HG03521 (cell line): ENCODE measurements around the gene APEH.

ENCODE experiments used
- ATAC-seq: cut with Tn5 transposase; IDR thresholded peaks from one replicate; pipeline ENCODE4 v1.9.1; 2021; ENCODE audit warnings: mild to moderate bottlenecking, moderate library complexity; ENCODE audit not compliant: unreplicated experiment

APEH gene

DNA sequence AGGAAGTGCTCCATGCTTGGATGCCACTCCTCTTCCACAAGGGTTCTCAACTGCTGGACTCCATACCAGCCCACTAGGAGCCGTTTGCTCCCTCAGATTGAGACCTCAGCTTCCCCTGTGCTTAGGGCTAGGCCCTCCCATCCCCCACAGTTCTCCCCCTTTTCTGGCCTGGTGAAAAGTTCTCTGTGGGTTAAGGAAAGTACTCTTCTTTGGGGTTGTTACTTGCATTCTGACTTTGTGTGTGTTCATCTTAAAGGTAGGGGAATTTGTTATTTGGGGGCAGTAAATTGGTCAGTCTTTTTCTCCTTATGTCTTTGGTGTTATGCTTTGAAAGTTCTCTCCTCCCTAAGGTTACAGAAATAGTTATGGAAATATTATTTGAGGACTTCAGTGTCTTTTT, 24.0 kb upstream of the APEH start:
- no peak for ATAC-seq

DNA sequence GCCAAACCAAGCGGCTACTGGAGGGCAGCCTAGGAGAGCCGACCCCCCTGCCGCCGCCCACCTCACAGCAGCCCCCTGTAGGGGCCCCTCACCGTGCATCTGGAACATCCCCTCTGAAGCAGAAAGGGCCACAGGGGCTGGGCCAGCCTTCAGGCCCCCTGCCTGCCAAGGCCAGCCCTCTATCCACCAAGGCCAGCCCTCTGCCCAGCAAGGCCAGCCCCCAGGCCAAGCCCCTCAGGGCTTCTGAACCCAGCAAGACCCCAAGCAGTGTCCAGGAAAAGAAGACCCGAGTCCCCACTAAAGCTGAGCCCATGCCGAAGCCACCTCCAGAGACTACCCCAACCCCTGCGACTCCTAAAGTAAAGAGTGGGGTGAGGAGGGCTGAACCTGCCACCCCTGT, 23.5 kb upstream of the APEH start:
- ATAC-seq, result no peak

DNA sequence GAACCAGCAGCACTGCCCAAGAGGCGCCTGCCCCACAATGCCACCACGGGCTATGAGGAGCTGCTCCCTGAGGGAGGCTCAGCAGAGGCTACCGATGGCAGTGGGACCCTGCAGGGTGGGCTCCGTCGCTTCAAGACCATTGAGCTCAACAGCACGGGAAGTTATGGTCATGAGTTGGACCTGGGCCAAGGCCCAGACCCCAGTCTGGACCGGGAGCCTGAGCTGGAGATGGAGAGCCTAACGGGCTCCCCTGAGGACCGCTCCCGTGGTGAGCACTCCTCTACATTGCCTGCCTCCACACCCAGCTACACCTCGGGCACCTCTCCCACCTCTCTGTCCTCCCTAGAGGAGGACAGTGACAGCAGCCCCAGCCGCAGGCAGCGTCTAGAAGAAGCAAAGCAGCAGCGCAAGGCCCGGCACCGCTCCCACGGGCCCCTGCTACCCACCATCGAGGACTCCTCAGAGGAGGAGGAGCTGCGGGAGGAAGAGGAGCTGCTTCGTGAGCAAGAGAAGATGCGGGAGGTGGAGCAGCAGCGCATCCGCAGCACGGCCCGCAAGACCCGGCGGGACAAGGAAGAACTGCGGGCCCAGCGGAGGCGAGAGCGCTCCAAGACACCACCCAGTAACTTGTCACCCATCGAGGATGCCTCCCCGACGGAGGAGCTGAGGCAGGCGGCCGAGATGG, 21.8 kb upstream of the APEH start:
- no peak for ATAC-seq

DNA sequence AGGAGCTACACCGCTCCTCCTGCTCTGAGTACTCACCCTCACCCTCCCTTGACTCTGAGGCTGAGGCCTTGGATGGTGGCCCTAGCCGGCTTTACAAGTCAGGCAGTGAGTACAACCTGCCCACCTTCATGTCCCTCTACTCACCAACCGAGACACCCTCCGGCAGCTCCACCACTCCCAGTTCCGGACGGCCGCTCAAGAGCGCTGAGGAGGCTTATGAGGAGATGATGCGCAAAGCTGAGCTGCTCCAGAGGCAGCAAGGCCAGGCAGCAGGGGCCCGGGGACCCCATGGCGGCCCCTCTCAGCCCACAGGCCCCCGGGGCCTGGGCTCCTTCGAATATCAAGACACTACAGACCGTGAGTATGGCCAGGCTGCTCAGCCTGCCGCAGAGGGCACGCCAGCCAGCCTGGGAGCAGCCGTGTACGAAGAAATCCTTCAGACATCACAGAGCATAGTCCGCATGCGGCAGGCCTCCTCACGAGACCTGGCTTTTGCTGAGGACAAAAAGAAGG, 21.2 kb upstream of the APEH start:
- no peak for ATAC-seq

DNA sequence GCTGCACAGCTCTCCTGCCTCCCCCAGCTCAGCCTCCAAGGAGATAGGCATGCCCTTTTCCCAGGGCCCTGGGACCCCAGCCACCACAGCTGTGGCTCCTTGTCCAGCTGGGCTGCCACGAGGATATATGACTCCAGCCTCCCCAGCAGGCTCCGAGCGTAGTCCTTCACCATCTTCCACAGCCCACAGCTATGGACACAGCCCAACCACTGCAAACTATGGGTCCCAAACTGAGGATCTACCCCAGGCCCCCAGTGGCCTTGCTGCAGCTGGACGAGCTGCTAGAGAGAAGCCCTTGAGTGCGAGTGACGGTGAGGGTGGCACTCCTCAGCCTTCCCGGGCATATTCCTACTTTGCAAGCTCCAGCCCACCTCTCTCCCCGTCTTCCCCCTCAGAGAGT, 20.5 kb upstream of the APEH start:
- ATAC-seq, result no peak

DNA sequence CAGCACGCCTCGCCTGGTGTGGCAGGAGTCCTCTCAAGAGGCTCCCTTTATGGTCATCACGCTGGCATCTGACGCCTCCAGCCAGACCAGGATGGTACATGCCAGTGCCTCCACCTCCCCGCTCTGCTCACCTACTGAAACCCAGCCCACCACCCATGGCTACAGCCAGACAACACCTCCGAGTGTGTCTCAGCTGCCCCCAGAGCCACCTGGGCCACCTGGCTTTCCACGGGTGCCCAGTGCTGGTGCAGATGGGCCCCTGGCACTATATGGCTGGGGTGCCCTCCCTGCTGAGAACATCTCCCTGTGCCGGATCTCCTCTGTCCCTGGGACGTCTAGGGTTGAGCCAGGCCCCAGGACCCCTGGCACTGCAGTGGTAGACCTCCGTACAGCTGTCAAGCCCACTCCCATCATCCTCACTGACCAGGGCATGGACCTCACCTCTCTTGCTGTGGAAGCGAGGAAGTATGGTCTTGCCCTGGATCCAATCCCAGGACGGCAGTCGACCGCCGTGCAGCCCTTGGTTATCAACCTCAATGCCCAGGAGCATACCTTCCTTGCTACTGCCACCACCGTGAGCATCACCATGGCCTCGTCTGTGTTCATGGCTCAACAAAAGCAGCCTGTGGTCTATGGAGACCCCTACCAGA, 19.9 kb upstream of the APEH start:
- ATAC-seq, result no peak

DNA sequence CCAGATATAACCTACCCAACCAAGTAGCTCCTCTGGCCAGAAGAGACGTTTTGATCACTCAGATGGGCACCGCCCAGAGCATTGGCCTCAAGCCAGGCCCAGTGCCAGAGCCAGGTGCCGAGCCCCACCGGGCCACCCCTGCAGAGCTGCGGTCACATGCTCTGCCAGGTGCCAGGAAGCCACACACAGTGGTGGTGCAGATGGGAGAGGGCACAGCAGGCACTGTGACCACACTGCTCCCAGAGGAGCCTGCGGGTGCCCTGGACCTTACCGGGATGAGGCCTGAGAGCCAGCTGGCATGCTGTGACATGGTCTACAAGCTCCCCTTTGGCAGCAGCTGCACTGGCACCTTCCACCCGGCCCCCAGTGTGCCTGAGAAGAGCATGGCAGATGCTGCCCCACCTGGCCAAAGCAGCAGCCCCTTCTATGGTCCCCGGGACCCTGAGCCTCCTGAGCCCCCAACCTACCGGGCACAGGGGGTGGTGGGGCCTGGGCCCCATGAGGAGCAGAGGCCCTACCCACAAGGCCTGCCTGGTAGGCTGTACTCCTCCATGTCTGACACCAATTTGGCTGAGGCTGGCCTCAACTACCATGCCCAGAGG, 19.1 kb upstream of the APEH start:
- no peak for ATAC-seq

DNA sequence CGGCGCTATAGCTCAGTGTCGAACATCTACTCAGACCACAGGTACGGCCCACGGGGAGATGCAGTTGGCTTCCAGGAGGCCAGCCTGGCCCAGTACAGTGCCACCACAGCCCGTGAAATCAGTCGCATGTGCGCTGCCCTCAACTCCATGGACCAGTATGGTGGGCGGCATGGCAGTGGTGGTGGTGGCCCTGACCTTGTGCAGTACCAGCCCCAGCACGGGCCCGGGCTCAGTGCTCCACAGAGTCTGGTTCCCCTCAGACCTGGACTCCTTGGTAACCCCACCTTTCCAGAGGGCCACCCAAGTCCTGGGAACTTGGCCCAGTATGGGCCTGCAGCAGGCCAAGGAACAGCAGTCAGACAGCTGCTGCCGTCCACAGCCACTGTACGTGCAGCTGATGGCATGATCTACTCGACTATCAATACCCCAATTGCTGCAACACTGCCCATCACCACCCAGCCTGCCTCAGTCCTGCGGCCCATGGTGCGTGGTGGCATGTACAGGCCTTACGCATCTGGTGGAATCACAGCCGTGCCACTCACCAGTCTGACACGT, 18.3 kb upstream of the APEH start:
- no peak for ATAC-seq

DNA sequence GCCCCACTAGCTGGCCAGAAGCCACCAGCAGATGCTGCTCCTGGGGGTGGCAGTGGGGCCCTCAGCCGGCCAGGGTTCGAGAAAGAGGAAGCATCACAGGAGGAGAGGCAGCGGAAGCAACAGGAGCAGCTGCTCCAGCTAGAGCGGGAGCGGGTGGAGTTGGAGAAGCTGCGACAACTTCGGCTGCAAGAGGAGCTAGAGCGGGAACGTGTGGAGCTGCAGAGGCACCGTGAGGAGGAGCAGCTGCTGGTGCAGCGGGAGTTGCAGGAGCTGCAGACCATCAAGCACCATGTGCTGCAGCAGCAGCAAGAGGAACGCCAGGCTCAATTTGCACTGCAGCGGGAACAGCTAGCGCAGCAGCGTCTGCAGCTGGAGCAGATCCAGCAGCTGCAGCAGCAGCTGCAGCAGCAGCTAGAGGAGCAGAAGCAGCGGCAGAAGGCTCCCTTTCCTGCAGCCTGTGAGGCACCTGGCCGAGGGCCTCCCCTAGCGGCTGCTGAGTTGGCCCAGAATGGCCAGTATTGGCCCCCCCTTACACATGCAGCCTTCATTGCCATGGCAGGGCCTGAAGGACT, 17.5 kb upstream of the APEH start:
- no peak for ATAC-seq

DNA sequence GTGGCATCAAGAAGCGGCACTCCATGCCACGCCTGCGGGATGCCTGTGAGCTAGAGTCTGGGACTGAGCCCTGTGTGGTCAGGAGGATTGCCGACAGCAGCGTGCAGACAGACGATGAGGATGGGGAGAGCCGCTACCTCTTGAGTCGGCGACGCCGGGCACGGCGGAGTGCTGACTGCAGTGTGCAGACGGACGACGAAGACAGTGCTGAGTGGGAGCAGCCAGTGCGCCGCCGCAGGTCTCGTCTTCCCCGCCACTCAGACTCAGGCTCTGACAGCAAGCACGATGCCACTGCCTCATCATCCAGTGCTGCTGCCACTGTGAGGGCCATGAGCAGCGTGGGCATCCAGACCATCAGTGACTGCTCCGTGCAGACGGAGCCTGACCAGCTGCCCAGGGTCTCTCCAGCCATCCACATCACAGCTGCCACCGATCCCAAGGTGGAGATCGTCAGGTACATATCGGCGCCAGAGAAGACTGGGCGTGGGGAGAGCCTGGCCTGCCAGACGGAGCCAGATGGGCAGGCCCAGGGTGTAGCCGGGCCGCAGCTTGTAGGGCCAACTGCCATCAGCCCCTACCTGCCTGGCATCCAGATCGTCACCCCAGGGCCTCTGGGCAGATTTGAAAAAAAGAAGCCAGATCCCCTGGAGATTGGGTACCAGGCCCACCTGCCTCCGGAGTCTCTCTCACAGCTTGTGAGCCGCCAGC, 16.8 kb upstream of the APEH start:
- no peak for ATAC-seq

DNA sequence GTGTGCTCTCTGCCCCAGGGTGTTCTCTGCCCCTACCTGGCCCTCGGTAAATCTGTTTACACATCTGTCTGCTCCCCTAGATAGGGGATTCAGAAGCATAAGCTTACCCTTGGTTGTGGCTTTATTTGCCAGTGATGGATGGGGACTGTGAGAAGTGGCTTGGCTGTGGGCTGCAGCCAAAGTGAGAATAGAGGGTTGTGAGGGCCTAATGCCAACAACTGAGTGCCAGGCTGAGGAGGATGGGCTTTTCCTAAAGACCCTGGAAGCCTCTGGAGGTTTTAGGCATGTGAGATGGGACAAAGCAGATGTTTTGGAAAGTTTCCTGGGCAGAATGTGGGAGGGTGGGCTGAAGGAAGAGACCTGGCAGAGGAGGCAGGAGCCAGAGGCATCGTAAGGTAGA, 15.4 kb upstream of the APEH start:
- ATAC-seq, result no peak

DNA sequence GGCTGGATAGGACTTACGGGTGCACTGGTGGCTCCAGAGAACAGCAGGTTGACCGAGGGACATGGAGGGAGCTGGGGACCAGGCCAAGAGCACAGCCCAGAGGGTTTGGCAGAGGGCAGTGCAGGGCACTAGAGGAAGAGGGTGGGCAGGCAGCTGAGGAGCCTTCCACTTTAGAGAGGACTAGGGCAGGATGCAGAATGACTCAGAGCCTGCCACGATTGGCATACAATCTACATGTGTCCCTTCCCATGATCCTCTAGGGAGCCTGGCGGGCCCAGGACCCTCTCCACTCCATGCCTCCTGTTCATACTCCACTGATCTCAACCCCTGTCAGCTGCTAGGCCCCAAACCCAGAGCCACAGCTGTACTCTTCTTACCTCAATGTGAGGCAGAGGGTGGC, 14.4 kb upstream of the APEH start:
- no peak for ATAC-seq

DNA sequence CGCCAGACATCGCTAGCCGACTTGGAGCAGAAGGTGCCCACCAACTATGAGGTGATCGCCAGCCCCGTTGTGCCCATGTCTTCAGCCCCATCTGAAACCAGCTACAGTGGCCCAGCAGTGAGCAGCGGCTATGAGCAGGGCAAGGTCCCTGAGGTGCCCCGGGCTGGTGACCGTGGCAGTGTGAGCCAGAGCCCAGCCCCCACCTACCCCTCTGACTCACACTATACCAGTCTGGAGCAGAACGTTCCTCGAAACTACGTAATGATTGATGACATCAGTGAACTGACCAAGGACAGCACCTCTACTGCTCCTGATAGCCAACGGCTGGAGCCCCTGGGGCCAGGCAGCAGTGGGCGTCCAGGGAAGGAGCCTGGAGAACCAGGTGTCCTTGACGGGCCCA, 12.9 kb upstream of the APEH start:
- ATAC-seq, result no peak

DNA sequence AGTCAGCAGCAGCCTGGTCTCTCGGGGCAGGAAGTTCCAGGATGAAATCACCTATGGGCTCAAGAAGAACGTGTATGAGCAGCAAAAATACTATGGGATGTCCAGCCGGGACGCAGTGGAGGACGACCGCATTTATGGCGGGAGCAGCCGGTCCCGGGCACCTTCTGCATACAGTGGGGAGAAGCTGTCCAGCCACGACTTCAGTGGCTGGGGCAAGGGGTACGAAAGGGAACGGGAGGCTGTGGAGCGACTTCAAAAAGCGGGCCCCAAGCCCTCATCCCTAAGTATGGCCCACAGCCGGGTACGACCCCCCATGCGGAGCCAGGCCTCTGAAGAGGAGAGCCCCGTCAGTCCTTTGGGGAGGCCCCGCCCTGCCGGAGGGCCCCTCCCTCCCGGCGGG, 12.1 kb upstream of the APEH start:
- ATAC-seq, result no peak

DNA sequence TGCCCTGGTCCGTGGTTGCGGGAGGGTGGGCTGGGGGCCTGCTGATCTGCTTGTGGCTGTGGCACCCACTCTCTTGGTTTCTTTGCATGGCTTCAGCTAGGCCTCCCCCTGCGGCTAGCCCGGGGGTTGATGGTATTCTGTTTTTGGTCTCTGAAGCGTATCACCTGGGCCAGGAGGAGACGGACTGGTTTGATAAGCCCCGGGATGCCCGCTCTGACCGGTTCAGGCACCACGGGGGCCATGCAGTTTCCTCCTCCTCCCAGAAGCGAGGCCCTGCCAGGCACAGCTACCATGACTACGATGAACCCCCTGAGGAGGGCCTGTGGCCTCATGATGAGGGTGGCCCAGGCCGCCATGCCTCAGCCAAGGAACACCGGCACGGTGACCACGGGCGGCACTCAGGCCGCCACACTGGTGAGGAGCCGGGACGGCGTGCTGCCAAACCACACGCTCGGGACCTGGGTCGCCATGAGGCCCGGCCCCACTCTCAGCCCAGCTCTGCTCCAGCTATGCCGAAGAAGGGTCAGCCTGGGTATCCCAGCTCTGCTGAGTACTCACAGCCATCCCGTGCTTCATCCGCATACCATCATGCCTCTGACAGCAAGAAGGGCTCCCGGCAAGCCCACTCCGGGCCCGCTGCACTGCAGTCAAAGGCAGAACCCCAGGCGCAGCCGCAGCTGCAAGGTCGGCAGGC, 11.3 kb upstream of the APEH start:
- no peak for ATAC-seq

DNA sequence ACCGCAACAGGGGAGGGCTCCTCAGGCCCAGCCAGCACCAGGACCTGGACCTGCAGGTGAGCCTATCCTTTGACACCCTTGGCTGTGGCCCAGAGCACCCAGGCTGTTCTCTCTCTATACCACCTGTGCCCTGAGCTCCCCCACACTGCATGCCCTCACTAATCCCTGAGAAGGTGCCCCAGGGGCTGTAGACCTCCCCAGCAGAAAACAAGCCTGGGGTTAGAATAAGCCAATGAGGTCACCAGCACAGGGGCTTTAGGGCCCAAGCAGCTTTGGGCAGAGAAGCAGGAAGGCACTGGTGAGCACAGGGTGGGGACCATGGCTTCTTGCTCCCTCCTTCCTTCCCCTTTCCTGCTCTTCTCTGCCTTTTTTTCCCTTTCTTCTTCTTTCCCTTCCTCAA, 10.3 kb upstream of the APEH start:
- no peak for ATAC-seq

DNA sequence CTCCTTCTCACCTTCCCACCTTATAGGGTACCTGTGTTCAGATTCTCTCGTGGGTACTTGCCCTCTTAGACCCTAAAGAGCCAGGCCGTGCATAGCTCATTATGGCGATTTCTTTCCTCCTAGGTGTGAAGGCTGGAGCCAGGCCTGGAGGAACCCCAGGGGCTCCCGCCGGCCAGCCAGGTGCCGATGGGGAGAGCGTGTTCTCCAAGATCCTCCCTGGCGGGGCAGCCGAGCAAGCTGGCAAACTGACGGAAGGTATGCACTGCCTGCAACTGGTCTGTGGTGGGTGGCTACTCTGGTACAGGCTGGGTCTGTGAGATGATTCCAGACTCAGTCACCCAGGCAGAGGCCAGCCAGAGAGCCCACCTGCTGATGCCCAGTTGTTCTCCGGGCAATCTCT, 9.9 kb upstream of the APEH start:
- no peak for ATAC-seq

DNA sequence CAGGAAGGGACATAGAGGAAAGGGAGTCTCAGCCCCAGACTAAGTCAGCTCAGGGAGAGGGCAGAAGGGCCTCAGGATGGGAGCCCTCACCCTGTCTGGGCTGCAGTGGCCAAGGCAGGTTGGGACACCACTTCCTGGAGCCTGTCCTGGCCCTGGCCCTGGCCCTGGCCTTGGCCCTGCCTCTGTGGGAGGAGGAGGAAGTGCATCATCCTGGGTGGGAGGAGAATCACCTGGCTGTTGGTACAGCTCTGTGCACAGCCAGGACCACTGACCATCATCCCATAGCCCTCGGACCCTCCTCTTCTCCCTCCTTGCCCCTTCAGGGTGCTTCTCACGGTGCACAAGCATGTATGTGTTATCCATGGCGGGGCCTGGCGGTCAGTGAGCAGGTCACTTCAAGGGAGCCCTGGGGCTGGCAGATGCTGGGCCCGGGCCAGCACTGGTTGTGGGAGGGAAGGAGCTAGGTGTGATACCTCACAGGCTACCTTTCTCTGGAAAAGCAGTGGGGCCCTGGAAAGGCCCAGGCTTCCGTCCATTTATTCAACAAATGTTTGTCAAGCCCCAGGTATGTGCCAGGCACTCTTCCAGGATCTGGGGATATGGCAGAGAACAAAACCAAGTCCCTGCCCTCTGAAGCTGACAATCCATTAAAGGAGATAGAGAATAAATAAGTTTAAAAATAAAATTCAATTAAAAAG, 8.2 kb upstream of the APEH start:
- no peak for ATAC-seq

DNA sequence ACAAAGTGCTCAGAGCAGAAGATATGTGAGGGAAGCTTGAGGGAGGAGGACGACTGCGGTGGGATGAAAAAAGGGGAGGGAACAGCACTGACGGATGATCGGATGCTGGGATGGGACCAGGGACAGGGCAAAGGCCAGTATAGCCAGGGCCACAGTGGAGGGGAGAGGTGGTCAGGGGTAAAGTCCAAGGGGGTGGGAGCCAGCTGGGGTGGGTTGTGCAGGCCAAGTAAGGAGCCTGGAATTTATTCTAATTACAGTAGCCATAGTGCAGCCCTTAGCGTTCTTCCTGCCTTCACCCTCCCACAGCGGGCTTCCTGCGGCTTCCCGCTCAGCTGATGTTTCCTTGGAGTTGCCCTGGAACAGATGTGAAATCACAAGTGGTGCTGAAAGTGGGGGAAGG, 7.6 kb upstream of the APEH start:
- ATAC-seq, result no peak
